K562 (cell line): ENCODE results near the gene NQO2. TPM values are rescaled to one million over a fixed set of nuclear protein-coding genes. Genes with fewer than 3 reads are reported as not detected.

ENCODE experiments used
- CREB1 ChIP-seq, 2 experiments: sonication (generic) in 1 of 2; formaldehyde crosslinking in 1 of 2; IDR thresholded peaks; 2 replicates each; pipeline versions ENCODE4 v1.6.1 to v1.8.0; 2012 to 2022; ENCODE audit warnings: inconsistent platforms in 1 of 2, mild to moderate bottlenecking in 1 of 2, missing genetic modification reagents in 1 of 2, moderate library complexity in 1 of 2
- GMEB1 ChIP-seq: fragments of 250-450 bp; sonication (Bioruptor Pico); IDR thresholded peaks from 2 replicates; pipeline ENCODE4 v1.4.0; 2020; ENCODE audit warnings: mild to moderate bottlenecking
- HNRNPK ChIP-seq: fragments of 200-400 bp; formaldehyde crosslinking; IDR thresholded peaks from one replicate; pipeline ENCODE4 v1.6.1; 2018; ENCODE audit warnings: mild to moderate bottlenecking, low read depth, low read length; ENCODE audit not compliant: poor library complexity, severe bottlenecking
- ID3 ChIP-seq, 2 experiments: fragments of 250-450 bp in 1 of 2; fragments of 450-650 bp in 1 of 2; sonication (Bioruptor Pico) in 1 of 2; IDR thresholded peaks; 2 replicates each; pipeline versions ENCODE4 v1.6.1 to v1.8.0; 2016 to 2021; ENCODE audit warnings: mild to moderate bottlenecking in 2 of 2, moderate library complexity in 2 of 2, missing compliant biosample characterization in 1 of 2, missing genetic modification characterization in 1 of 2
- IRF2 ChIP-seq: sonication (generic); formaldehyde crosslinking; IDR thresholded peaks from 2 replicates; pipeline ENCODE4 v1.8.1; 2022; ENCODE audit warnings: mild to moderate bottlenecking, missing genetic modification reagents
- KLF1 ChIP-seq: fragments of 450-650 bp; IDR thresholded peaks from 2 replicates; pipeline ENCODE4 v1.6.1; 2016; ENCODE audit warnings: missing genetic modification characterization, missing compliant biosample characterization
- PRPF4 ChIP-seq: fragments of 200-400 bp; formaldehyde crosslinking; IDR thresholded peaks from one replicate; pipeline ENCODE4 v1.6.1; 2017; ENCODE audit warnings: low read length, low read depth, mild to moderate bottlenecking; ENCODE audit not compliant: insufficient read depth, poor library complexity, severe bottlenecking
- RBM15 ChIP-seq: fragments of 200-400 bp; formaldehyde crosslinking; IDR thresholded peaks from 2 replicates; pipeline ENCODE4 v1.6.1; 2018; ENCODE audit warnings: mild to moderate bottlenecking, low read length, moderate library complexity; ENCODE audit not compliant: insufficient read depth
- RBM39 ChIP-seq: fragments of 200-400 bp; formaldehyde crosslinking; optimal IDR thresholded peaks from 2 replicates; pipeline ENCODE3; 2018; ENCODE audit warnings: low read depth, low read length
- TRIM28 ChIP-seq: fragments of 450-650 bp; IDR thresholded peaks from 2 replicates; pipeline ENCODE4 v1.6.1; 2017
- XRCC3 ChIP-seq: fragments of 450-650 bp; IDR thresholded peaks from 2 replicates; pipeline ENCODE4 v1.6.1; 2017; ENCODE audit warnings: mild to moderate bottlenecking, moderate library complexity
- ZBTB12 ChIP-seq: fragments of 250-450 bp; sonication (Bioruptor Pico); IDR thresholded peaks from 2 replicates; pipeline ENCODE4 v1.4.0; 2020
- ZFPM2 ChIP-seq: fragments of 250-450 bp; sonication (Bioruptor Pico); IDR thresholded peaks from 2 replicates; pipeline ENCODE4 v1.5.1; 2022; ENCODE audit warnings: mild to moderate bottlenecking
- ZNF121 ChIP-seq: sonication (generic); formaldehyde crosslinking; conservative IDR thresholded peaks from 2 replicates; pipeline ENCODE4 v1.8.0; 2022; ENCODE audit warnings: missing genetic modification reagents
- ZNF512 ChIP-seq: IDR thresholded peaks from 2 replicates; pipeline ENCODE4 v1.6.1; 2016; ENCODE audit warnings: missing genetic modification characterization, missing compliant biosample characterization
- ZNF551 ChIP-seq: fragments of 250-450 bp; sonication (Bioruptor Pico); IDR thresholded peaks from 2 replicates; pipeline ENCODE4 v1.5.0; 2021; ENCODE audit warnings: mild to moderate bottlenecking, moderate library complexity
- polyA plus RNA-seq, 8 experiments: library from polyadenylated mRNA; depleted of rRNA in 4 of 8; stranded (reverse) in 5 of 8; unstranded in 3 of 8; fragments of >200 nt; fragmentation: Nextera tagmentation in 2 of 8; fragmentation: Illumina TruSeq in 1 of 8; extraction: Ambion mirVana in 2 of 8; extraction: Trizol in 1 of 8; gene quantifications; 2 replicates each; pipeline versions ENCODE4 v1.2.1 to v1.2.3, GENCODE V29; 2011 to 2014; ENCODE audit warnings: inconsistent platforms in 1 of 8, missing spikeins in 1 of 8
- total RNA-seq, 7 experiments: library from RNA; depleted of rRNA in 6 of 7; stranded (reverse); fragments of >200 nt in 6 of 7; fragmentation: Illumina TruSeq in 2 of 7; extraction: Trizol in 2 of 7; gene quantifications; 2 replicates each; pipeline versions ENCODE4 v1.2.1 to v1.2.3, GENCODE V29; 2011 to 2021; ENCODE audit warnings: low replicate concordance in 1 of 7
- TF ChIP-seq, protein P1 (sequence below): fragments of 450-650 bp; IDR thresholded peaks from 2 replicates; pipeline ENCODE4 v1.7.0; 2016; ENCODE audit warnings: borderline replicate concordance
- TF ChIP-seq, protein P2 (sequence below), 2 experiments: fragments of 450-650 bp; IDR thresholded peaks; 2 replicates each; pipeline ENCODE4 v1.6.1; 2016
- TF ChIP-seq, protein P3 (sequence below): sonication (generic); formaldehyde crosslinking; IDR thresholded peaks from 2 replicates; pipeline ENCODE4 v1.8.1; 2022; ENCODE audit warnings: missing genetic modification reagents

Gene NQO2
- total and polyA plus RNA-seq, 9 of the 15 experiments (the other 6 are each of a cell fraction or from before 2014, with no cell fraction given) = 54.6 to 214 (median 116) TPM

GRCh38 chr6:2988094-2988425, 11.6 kb upstream of the NQO2 start (continued):
- TF ChIP-seq ID3 (CRISPR knock-in tag; IDR thresholded peaks at IDR 0.05) = no peak
- no peak for TF ChIP-seq ID3 (tag; IDR thresholded peaks at IDR 0.05)
- no peak for TF ChIP-seq IRF2 (CRISPR knock-in tag)
- no peak for TF ChIP-seq ZNF551 (CRISPR knock-in tag)
- TF ChIP-seq RBM15 = no peak
- TF ChIP-seq ZNF121 (CRISPR knock-in tag) = no peak
- no peak for TF ChIP-seq TRIM28
- TF ChIP-seq, protein P1, sequence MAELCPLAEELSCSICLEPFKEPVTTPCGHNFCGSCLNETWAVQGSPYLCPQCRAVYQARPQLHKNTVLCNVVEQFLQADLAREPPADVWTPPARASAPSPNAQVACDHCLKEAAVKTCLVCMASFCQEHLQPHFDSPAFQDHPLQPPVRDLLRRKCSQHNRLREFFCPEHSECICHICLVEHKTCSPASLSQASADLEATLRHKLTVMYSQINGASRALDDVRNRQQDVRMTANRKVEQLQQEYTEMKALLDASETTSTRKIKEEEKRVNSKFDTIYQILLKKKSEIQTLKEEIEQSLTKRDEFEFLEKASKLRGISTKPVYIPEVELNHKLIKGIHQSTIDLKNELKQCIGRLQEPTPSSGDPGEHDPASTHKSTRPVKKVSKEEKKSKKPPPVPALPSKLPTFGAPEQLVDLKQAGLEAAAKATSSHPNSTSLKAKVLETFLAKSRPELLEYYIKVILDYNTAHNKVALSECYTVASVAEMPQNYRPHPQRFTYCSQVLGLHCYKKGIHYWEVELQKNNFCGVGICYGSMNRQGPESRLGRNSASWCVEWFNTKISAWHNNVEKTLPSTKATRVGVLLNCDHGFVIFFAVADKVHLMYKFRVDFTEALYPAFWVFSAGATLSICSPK = peak; percentile 49; the same call in 1 of the 2 replicates
- no peak for TF ChIP-seq GMEB1 (CRISPR knock-in tag)
- TF ChIP-seq, protein P2, sequence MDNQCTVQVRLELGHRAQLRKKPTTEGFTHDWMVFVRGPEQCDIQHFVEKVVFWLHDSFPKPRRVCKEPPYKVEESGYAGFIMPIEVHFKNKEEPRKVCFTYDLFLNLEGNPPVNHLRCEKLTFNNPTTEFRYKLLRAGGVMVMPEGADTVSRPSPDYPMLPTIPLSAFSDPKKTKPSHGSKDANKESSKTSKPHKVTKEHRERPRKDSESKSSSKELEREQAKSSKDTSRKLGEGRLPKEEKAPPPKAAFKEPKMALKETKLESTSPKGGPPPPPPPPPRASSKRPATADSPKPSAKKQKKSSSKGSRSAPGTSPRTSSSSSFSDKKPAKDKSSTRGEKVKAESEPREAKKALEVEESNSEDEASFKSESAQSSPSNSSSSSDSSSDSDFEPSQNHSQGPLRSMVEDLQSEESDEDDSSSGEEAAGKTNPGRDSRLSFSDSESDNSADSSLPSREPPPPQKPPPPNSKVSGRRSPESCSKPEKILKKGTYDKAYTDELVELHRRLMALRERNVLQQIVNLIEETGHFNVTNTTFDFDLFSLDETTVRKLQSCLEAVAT (IDR thresholded peaks at IDR 0.05) = peak; percentile 44 to 81; a peak in 3 of 4 replicates
- TF ChIP-seq, protein P3, sequence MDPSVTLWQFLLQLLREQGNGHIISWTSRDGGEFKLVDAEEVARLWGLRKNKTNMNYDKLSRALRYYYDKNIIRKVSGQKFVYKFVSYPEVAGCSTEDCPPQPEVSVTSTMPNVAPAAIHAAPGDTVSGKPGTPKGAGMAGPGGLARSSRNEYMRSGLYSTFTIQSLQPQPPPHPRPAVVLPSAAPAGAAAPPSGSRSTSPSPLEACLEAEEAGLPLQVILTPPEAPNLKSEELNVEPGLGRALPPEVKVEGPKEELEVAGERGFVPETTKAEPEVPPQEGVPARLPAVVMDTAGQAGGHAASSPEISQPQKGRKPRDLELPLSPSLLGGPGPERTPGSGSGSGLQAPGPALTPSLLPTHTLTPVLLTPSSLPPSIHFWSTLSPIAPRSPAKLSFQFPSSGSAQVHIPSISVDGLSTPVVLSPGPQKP (CRISPR knock-in tag) = no peak
- no peak for TF ChIP-seq HNRNPK
- peak; percentile 8 for TF ChIP-seq RBM39
- TF ChIP-seq ZBTB12 (CRISPR knock-in tag) = no peak
- TF ChIP-seq ZFPM2 (CRISPR knock-in tag) = no peak
- no peak for TF ChIP-seq XRCC3
- TF ChIP-seq CREB1 (IDR thresholded peaks at IDR 0.05) = no peak
- no peak; the same call in 1 of the 2 replicates for TF ChIP-seq CREB1 (CRISPR knock-in tag; IDR thresholded peaks at IDR 0.05)
- TF ChIP-seq ZNF512 (tag) = peak; percentile 70; the same call in 1 of the 2 replicates
- no peak for TF ChIP-seq PRPF4
- no peak for TF ChIP-seq KLF1
